Activated CD4-positive, alpha-beta T cell treated with anti-CD3 and anti-CD28 coated beads, Interleukin-2, amount 50 U/mL, for 1 hour (primary cell): Measurements from ENCODE around the gene LIMA1.
"Not testable (repeated sequence)": the region's sequence is repeated elsewhere in the genome, so short reads cannot be mapped to it uniquely, and the experiment has no call there.

Experiments
- DNase-seq: peaks from one replicate; pipeline ENCODE4 v3.0.0-alpha.2; 2020

Gene LIMA1

GRCh38 chr12:50283229-50283923 is at the start of gene LIMA1:
Gene LIMA1 (minus strand): TSS chr12:50283520. CDS start chr12:50248751, 34,769 bp downstream.
- DNase-seq: peak; percentile 91

GRCh38 chr12:50331745-50332144 is 48.4 kb upstream of the LIMA1 start:
- no peak for DNase-seq

- not testable (repeated sequence) for DNase-seq
Observed at GRCh38 chr12:50328664-50329063, 45.3 kb upstream of the LIMA1 start.

- no peak for DNase-seq
Observed at GRCh38 chr12:50326590-50327284, 43.4 kb upstream of the LIMA1 start.

GRCh38 chr12:50325890-50326391 is 42.6 kb upstream of the LIMA1 start:
- DNase-seq: no peak

- not testable (repeated sequence) for DNase-seq
Observed at GRCh38 chr12:50324770-50325169, 41.5 kb upstream of the LIMA1 start.

GRCh38 chr12:50324077-50324476 is 40.8 kb upstream of the LIMA1 start:
- DNase-seq: not testable (repeated sequence)

GRCh38 chr12:50322206-50322605 is 38.9 kb upstream of the LIMA1 start:
- DNase-seq: no peak

- no peak for DNase-seq
Observed at GRCh38 chr12:50317203-50317602, 33.9 kb upstream of the LIMA1 start.

GRCh38 chr12:50315803-50316202 is 32.5 kb upstream of the LIMA1 start:
- no peak for DNase-seq

- no peak for DNase-seq
Observed at GRCh38 chr12:50314636-50315312, 31.5 kb upstream of the LIMA1 start.

- not testable (repeated sequence) for DNase-seq
Observed at GRCh38 chr12:50313971-50314370, 30.7 kb upstream of the LIMA1 start.

- no peak for DNase-seq
Observed at GRCh38 chr12:50313256-50313931, 30.1 kb upstream of the LIMA1 start.

- DNase-seq: not testable (repeated sequence)
Observed at GRCh38 chr12:50311858-50312609, 28.7 kb upstream of the LIMA1 start.

GRCh38 chr12:50309950-50310349 is 26.6 kb upstream of the LIMA1 start:
- no peak for DNase-seq

GRCh38 chr12:50302686-50303085 is 19.4 kb upstream of the LIMA1 start:
- DNase-seq: no peak

- DNase-seq: no peak
Observed at GRCh38 chr12:50297996-50298395, 14.7 kb upstream of the LIMA1 start.

- no peak for DNase-seq
Observed at GRCh38 chr12:50297027-50297426, 13.7 kb upstream of the LIMA1 start.

- DNase-seq: no peak
Observed at GRCh38 chr12:50296554-50296953, 13.2 kb upstream of the LIMA1 start.

GRCh38 chr12:50291377-50291776 is 8.1 kb upstream of the LIMA1 start:
- DNase-seq: no peak

GRCh38 chr12:50290692-50291091 is 7.4 kb upstream of the LIMA1 start:
- not testable (repeated sequence) for DNase-seq

GRCh38 chr12:50287271-50287670 is 4.0 kb upstream of the LIMA1 start:
- DNase-seq: no peak
